WTC11 (cell line): Measurements from ENCODE around the gene CTSE. TPM values are rescaled to one million over a fixed set of nuclear protein-coding genes. Genes with fewer than 3 reads are reported as not detected.

Source experiments
- ATAC-seq: fragments of 200-7000 bp; cut with Tn5 transposase; 2 replicates; pipeline ENCODE4 v1.10.0; 2021; ENCODE audit warnings: mild to moderate bottlenecking, moderate library complexity
- CTCF ChIA-PET: fragments of 300-600 bp; sonication (Branson Sonifier 250); formaldehyde crosslinking; loops from one replicate; lab custom pipeline; 2021; ENCODE audit warnings: antibody characterized with exemption; lab: Charles Lee
- POLR2A ChIA-PET: fragments of 350-600 bp; sonication (Branson Sonifier 250); formaldehyde crosslinking; loops from one replicate; lab custom pipeline; 2021; ENCODE audit warnings: antibody characterized with exemption; lab: Charles Lee
- DNase-seq: peaks from one replicate; pipeline ENCODE4 v3.0.0; 2021; ENCODE audit warnings: low spot score
- H3K27ac Mint-ChIP-seq: 2 replicates; pipeline ENCODE4 v1.8.0; 2021; ENCODE audit warnings: mixed read lengths
- H3K27me3 Mint-ChIP-seq: 2 replicates; pipeline ENCODE4 v1.8.0; 2021; ENCODE audit warnings: low read depth, mild to moderate bottlenecking, moderate library complexity, mixed read lengths
- H3K36me3 Mint-ChIP-seq: 2 replicates; pipeline ENCODE4 v1.8.0; 2021; ENCODE audit warnings: mixed read lengths
- H3K4me1 Mint-ChIP-seq: 2 replicates; pipeline ENCODE4 v1.8.0; 2022; ENCODE audit warnings: mixed read lengths
- H3K4me3 Mint-ChIP-seq: 2 replicates; pipeline ENCODE4 v1.8.0; 2021; ENCODE audit warnings: mild to moderate bottlenecking, moderate library complexity, mixed read lengths
- H3K9me3 Mint-ChIP-seq: 2 replicates; pipeline ENCODE4 v1.8.0; 2021; ENCODE audit warnings: mixed read lengths
- ATF2 ChIP-seq: sonication (generic); formaldehyde crosslinking; IDR thresholded peaks from 2 replicates; pipeline ENCODE4 v1.8.1; 2022; ENCODE audit warnings: low read depth, missing genetic modification reagents, borderline replicate concordance
- ATF6 ChIP-seq: sonication (generic); formaldehyde crosslinking; IDR thresholded peaks from 2 replicates; pipeline ENCODE4 v1.8.1; 2023; ENCODE audit warnings: mild to moderate bottlenecking, missing genetic modification reagents
- E2F4 ChIP-seq: sonication (generic); formaldehyde crosslinking; IDR thresholded peaks from 2 replicates; pipeline ENCODE4 v1.8.1; 2022; ENCODE audit warnings: low read depth, mild to moderate bottlenecking, moderate library complexity, missing genetic modification reagents, borderline replicate concordance
- FOXJ3 ChIP-seq: sonication (generic); formaldehyde crosslinking; IDR thresholded peaks from 2 replicates; pipeline ENCODE4 v1.9.0; 2021; ENCODE audit warnings: missing genetic modification reagents, mild to moderate bottlenecking, borderline replicate concordance
- GTF2I ChIP-seq: fragments of 250-450 bp; sonication (Bioruptor Pico); conservative IDR thresholded peaks from 2 replicates; pipeline ENCODE4 v1.4.0; 2021; ENCODE audit warnings: mild to moderate bottlenecking
- HMGXB4 ChIP-seq: sonication (generic); formaldehyde crosslinking; IDR thresholded peaks from 2 replicates; pipeline ENCODE4 v1.8.1; 2023; ENCODE audit warnings: mild to moderate bottlenecking, moderate library complexity, missing genetic modification reagents
- IRF2 ChIP-seq: sonication (generic); formaldehyde crosslinking; IDR thresholded peaks from 2 replicates; pipeline ENCODE4 v1.8.0; 2022; ENCODE audit warnings: low read depth, missing genetic modification reagents, borderline replicate concordance
- MXD4 ChIP-seq: fragments of 250-450 bp; sonication (Bioruptor Pico); IDR thresholded peaks from 2 replicates; pipeline ENCODE4 v1.8.0; 2021; ENCODE audit warnings: mild to moderate bottlenecking, moderate library complexity, borderline replicate concordance
- NFATC4 ChIP-seq: fragments of 250-450 bp; sonication (Bioruptor Pico); IDR thresholded peaks from 2 replicates; pipeline ENCODE4 v1.9.0; 2021; ENCODE audit warnings: mild to moderate bottlenecking
- NR3C1 ChIP-seq: sonication (generic); formaldehyde crosslinking; conservative IDR thresholded peaks from 2 replicates; pipeline ENCODE4 v1.8.1; 2023; ENCODE audit warnings: low read depth, mild to moderate bottlenecking, missing genetic modification reagents
- PREB ChIP-seq: sonication (generic); formaldehyde crosslinking; IDR thresholded peaks from 2 replicates; pipeline ENCODE4 v1.8.1; 2022; ENCODE audit warnings: mild to moderate bottlenecking, missing genetic modification reagents, moderate library complexity, borderline replicate concordance
- RELA ChIP-seq: sonication (generic); formaldehyde crosslinking; IDR thresholded peaks from 2 replicates; pipeline ENCODE4 v1.8.1; 2022; ENCODE audit warnings: missing genetic modification reagents, mild to moderate bottlenecking, borderline replicate concordance
- RORB ChIP-seq: fragments of 250-450 bp; sonication (Bioruptor Pico); IDR thresholded peaks from 2 replicates; pipeline ENCODE4 v1.9.0; 2021; ENCODE audit warnings: mild to moderate bottlenecking
- SMAD3 ChIP-seq: sonication (generic); formaldehyde crosslinking; IDR thresholded peaks from 2 replicates; pipeline ENCODE4 v1.8.0; 2022; ENCODE audit warnings: missing genetic modification reagents, mild to moderate bottlenecking, borderline replicate concordance
- TCF7 ChIP-seq: sonication (generic); formaldehyde crosslinking; IDR thresholded peaks from 2 replicates; pipeline ENCODE4 v1.8.0; 2022; ENCODE audit warnings: mild to moderate bottlenecking, low read depth, missing genetic modification reagents, moderate library complexity
- ZBTB21 ChIP-seq: sonication (generic); formaldehyde crosslinking; IDR thresholded peaks from 2 replicates; pipeline ENCODE4 v1.8.1; 2023; ENCODE audit warnings: mild to moderate bottlenecking, missing genetic modification reagents, borderline replicate concordance
- ZNF138 ChIP-seq: sonication (generic); formaldehyde crosslinking; conservative IDR thresholded peaks from 2 replicates; pipeline ENCODE4 v1.8.1; 2022; ENCODE audit warnings: mild to moderate bottlenecking, moderate library complexity, missing genetic modification reagents
- ZNF219 ChIP-seq: sonication (generic); formaldehyde crosslinking; IDR thresholded peaks from 2 replicates; pipeline ENCODE4 v1.8.0; 2023; ENCODE audit warnings: missing genetic modification reagents, mild to moderate bottlenecking, borderline replicate concordance
- ZNF281 ChIP-seq: sonication (generic); formaldehyde crosslinking; IDR thresholded peaks from 2 replicates; pipeline ENCODE4 v1.8.0; 2023; ENCODE audit warnings: mild to moderate bottlenecking, missing genetic modification reagents
- total RNA-seq: library from RNA; stranded (reverse); gene quantifications from 3 replicates; pipeline ENCODE4 v1.2.3, GENCODE V29; 2021

The CTSE gene
- total RNA-seq, 1 experiment from 2014 or later = 0.17 TPM

GRCh38 chr1:206021008-206021625, 2.6 kb downstream of the CTSE start:
- H3K4me3 Mint-ChIP-seq = no peak overlapping the region
- no peak for ATAC-seq
- H3K27ac Mint-ChIP-seq = no peak overlapping the region
- TF ChIP-seq HMGXB4 (CRISPR knock-in tag) (no peak), NFATC4 (no peak), RELA (no peak), GTF2I (CRISPR knock-in tag) (no peak), SMAD3 (CRISPR knock-in tag) (no peak), TCF7 (CRISPR knock-in tag) (no peak), PREB (CRISPR knock-in tag) (no peak), MXD4 (CRISPR knock-in tag) (no peak), ZNF219 (no peak), E2F4 (CRISPR knock-in tag) (no peak), IRF2 (CRISPR knock-in tag) (no peak), ZNF138 (no peak), FOXJ3 (CRISPR knock-in tag) (no peak), NR3C1 (CRISPR knock-in tag) (no peak), ATF2 (CRISPR knock-in tag) (no peak), ATF6 (CRISPR knock-in tag) (no peak), ZBTB21 (CRISPR knock-in tag) (no peak), ZNF281 (CRISPR knock-in tag) (no peak), RORB (CRISPR knock-in tag) (no peak)
- H3K9me3 Mint-ChIP-seq = peaks cover 5% of the 10 kb centered on the region
- no peaks in the 10 kb centered on the region for H3K27me3 Mint-ChIP-seq
- H3K4me1 Mint-ChIP-seq = peaks cover 5% of the 10 kb centered on the region
- ChIA-PET POLR2A (no interaction called here), CTCF (interaction anchor here (0.8 kb wide), 1 partner anchor 9 kb away, joined by 3 read pairs; no protein-coding TSS in a partner anchor)
- no peak for DNase-seq
- H3K36me3 Mint-ChIP-seq = no peaks in the 10 kb centered on the region
